Common myeloid progenitor, CD34-positive (primary cell): ENCODE data around the gene SLC17A1.

Source experiments
- CTCF ChIA-PET: fragments of 350-600 bp; sonication (Branson Sonifier 250); formaldehyde crosslinking; loops from one replicate; lab custom pipeline; 2021; ENCODE audit warnings: antibody characterized with exemption; lab: Charles Lee
- POLR2A ChIA-PET: fragments of 350-600 bp; sonication (Branson Sonifier 250); formaldehyde crosslinking; loops from one replicate; lab custom pipeline; 2021; ENCODE audit warnings: antibody characterized with exemption; lab: Charles Lee
- DNase-seq, 3 donors: peaks; one replicate each; pipeline versions ENCODE4 v3.0.0 to v3.0.0-alpha.2; 2013
- H3K27ac ChIP-seq, 2 experiments: 1 replicate in 1 of 2; 2 replicates in 1 of 2; pipeline ENCODE4 v1.7.0; 2013; ENCODE audit warnings: inconsistent platforms in 2 of 2, low read length in 2 of 2, mild to moderate bottlenecking in 2 of 2, low read depth in 1 of 2, moderate library complexity in 1 of 2; ENCODE audit not compliant: severe bottlenecking in 2 of 2, insufficient read depth in 1 of 2, poor library complexity in 1 of 2
- H3K27me3 ChIP-seq, 5 experiments: replicated peaks in 2 of 5; 1 replicate in 3 of 5; 2 replicates in 2 of 5; pipeline versions ENCODE4 v1.6.1 to v1.7.0; 2013; ENCODE audit warnings: low read length in 4 of 5, mild to moderate bottlenecking in 2 of 5, moderate library complexity in 2 of 5, inconsistent platforms in 1 of 5; ENCODE audit not compliant: insufficient read depth in 5 of 5, control insufficient read depth in 4 of 5
- H3K36me3 ChIP-seq, 4 experiments: 1 replicate in 2 of 4; 2 replicates in 2 of 4; pipeline versions ENCODE4 v1.6.1 to v1.7.0; 2013; ENCODE audit warnings: low read length in 3 of 4, control low read depth in 1 of 4, mild to moderate bottlenecking in 1 of 4; ENCODE audit not compliant: control insufficient read depth in 4 of 4, insufficient read depth in 4 of 4
- H3K4me1 ChIP-seq, 4 experiments: 1 replicate in 3 of 4; 2 replicates in 1 of 4; pipeline versions ENCODE4 v1.6.1 to v1.7.1; 2013; ENCODE audit warnings: low read length in 3 of 4, mild to moderate bottlenecking in 3 of 4, control low read depth in 1 of 4, inconsistent platforms in 1 of 4, moderate library complexity in 1 of 4; ENCODE audit not compliant: control insufficient read depth in 4 of 4, insufficient read depth in 4 of 4; ENCODE audit errors: control extremely low read depth in 1 of 4
- H3K4me3 ChIP-seq, 7 experiments: 1 replicate in 4 of 7; 2 replicates in 3 of 7; pipeline versions ENCODE4 v1.5.1 to v1.7.0; 2013; ENCODE audit warnings: mild to moderate bottlenecking in 7 of 7, low read length in 6 of 7, moderate library complexity in 6 of 7, inconsistent platforms in 2 of 7, low read depth in 2 of 7, control low read depth in 1 of 7; ENCODE audit not compliant: insufficient read depth in 4 of 7, control insufficient read depth in 1 of 7; ENCODE audit errors: extremely low read depth in 1 of 7
- H3K9me3 ChIP-seq, 5 experiments: 1 replicate in 4 of 5; 2 replicates in 1 of 5; pipeline versions ENCODE4 v1.6.1 to v1.7.1; 2013; ENCODE audit warnings: low read length in 4 of 5, mild to moderate bottlenecking in 2 of 5, inconsistent platforms in 1 of 5, low read depth in 1 of 5, moderate library complexity in 1 of 5; ENCODE audit not compliant: control insufficient read depth in 4 of 5, insufficient read depth in 2 of 5; ENCODE audit errors: control extremely low read depth in 1 of 5

The SLC17A1 gene

DNA sequence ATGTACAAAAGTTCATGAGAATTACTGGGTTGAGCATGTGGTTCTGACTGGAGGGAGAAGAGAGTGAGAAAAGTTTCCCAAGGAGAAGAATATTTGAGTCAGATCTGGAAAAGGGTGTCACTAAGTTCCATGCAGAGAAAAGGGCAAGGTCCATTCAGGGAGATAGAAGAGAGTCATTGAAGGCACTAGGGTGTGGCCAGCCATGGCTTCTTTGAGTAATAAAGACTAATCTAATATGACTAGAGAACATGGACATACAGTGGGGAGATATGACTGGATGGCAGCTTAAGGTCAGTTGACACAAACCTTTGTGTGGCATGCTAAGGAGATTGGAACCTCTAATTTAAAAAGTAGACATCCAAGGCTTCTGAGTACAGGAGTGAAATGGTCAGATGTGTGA, 88.0 kb downstream of the SLC17A1 start:
- no peaks in the 10 kb centered on the region for H3K27me3 ChIP-seq
- H3K36me3 ChIP-seq: no peaks in the 10 kb centered on the region
- no peak overlapping the region for H3K27ac ChIP-seq
- H3K4me3 ChIP-seq: no peak overlapping the region
- H3K4me1 ChIP-seq: peaks cover 0 to 5% (median under 1%) of the 10 kb centered on the region in 4 experiments
- ChIA-PET CTCF (no interaction called here), POLR2A (no interaction called here)
- H3K9me3 ChIP-seq: peaks cover 0 to 3% (median 0%) of the 10 kb centered on the region in 5 experiments
- no peak for DNase-seq

DNA sequence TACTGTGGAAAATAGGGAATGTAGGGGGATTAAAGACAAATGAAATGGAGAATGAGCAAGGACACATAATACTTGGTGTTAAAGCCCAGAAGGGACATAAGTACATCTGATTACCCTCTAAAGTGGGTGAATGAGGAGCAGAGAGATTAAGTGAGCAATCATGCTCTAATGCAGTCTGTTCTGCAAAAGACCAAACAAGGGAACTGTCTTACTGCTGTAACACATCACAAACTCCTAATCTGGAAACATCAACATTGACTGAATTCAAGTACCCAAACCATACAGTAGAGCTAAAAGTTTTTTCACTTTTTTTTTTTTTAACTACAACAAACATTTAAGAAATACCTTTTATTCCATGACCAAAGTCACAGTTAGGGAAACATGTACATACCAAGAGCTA, 96.6 kb downstream of the SLC17A1 start:
- DNase-seq: no peak
- Histone ChIP-seq H3K9me3 (peaks cover 3 to 16% (median 12%) of the 10 kb centered on the region in 5 experiments), H3K27ac (no peak overlapping the region), H3K36me3 (no peaks in the 10 kb centered on the region), H3K4me3 (no peak overlapping the region), H3K27me3 (peaks cover 4 to 26% (median 7%) of the 10 kb centered on the region in 5 experiments), H3K4me1 (no peaks in the 10 kb centered on the region)
- ChIA-PET CTCF (no interaction called here), POLR2A (no interaction called here)
